Vagina (tissue), 2 donors: ENCODE measurements around the gene METTL8.

Experiments used
- CTCF ChIP-seq, 3 experiments: fragments of 450-650 bp in 2 of 3; fragments of 200-600 bp in 1 of 3; sonication (generic) in 1 of 3; IDR thresholded peaks; one replicate each; pipeline ENCODE4 v1.5.1; 2017 to 2019; ENCODE audit warnings: antibody characterized with exemption in 3 of 3, mild to moderate bottlenecking in 2 of 3, moderate library complexity in 2 of 3
- POLR2A ChIP-seq, 2 donors: fragments of 450-650 bp; IDR thresholded peaks; one replicate each; pipeline ENCODE4 v1.6.1; 2017; ENCODE audit warnings: antibody characterized with exemption in 2 of 2, mild to moderate bottlenecking in 2 of 2, moderate library complexity in 2 of 2

- TF ChIP-seq CTCF (IDR thresholded peaks at IDR 0.05): no peak
- TF ChIP-seq POLR2A (IDR thresholded peaks at IDR 0.05): no peak
Measured at GRCh38 chr2:171322928-171323327, 110.9 kb downstream of the METTL8 start.
